K562 (cell line): Measurements from ENCODE around the gene RNF166. TPM values are rescaled to one million over a fixed set of nuclear protein-coding genes. Genes with fewer than 3 reads are reported as not detected.

ENCODE experiments used
- ATAC-seq: fragments of 200-7000 bp; cut with Tn5 transposase; 3 replicates; pipeline ENCODE4 v1.9.1; 2020; ENCODE audit warnings: moderate library complexity
- BruUV-seq: library from RNA; stranded (reverse); fragments of 400-500 nt; replicated peaks from 2 replicates; lab custom pipeline; 2021; lab: Mats Ljungman, UMichigan
- CTCF ChIA-PET: fragments of 300-600 bp; formaldehyde crosslinking; extraction: SDS; loops from one replicate; lab custom pipeline; 2021; ENCODE audit warnings: low intra/inter-chr PET ratio; lab: Yijun Ruan, JAX
- POLR2A ChIA-PET: fragments of 300-600, 350-650 bp; sonication (Branson Sonifier 250); formaldehyde crosslinking; extraction: SDS; loops from one replicate; lab custom pipeline; 2021; ENCODE audit warnings: antibody characterized with exemption, inconsistent platforms; lab: Yijun Ruan, JAX
- DNase-seq, 4 experiments: peaks; one replicate each; pipeline versions ENCODE4 v3.0.0 to v3.0.0-alpha.2; 2011 to 2018; ENCODE audit warnings: low spot score in 3 of 4, mixed read lengths in 3 of 4; ENCODE audit errors: extremely low read depth in 1 of 4
- FAIRE-seq: peaks from 2 replicates; lab custom pipeline; 2011; peaks lifted over from hg19 to GRCh38; lab: Jason Lieb, UNC
- H2AFZ ChIP-seq: 2 replicates; pipeline ENCODE4 v1.6.0; 2011; ENCODE audit warnings: low read depth, low read length, control low read depth, inconsistent platforms
- H3K27ac ChIP-seq: fragments of 200-600 bp; 3 replicates; pipeline ENCODE4 v1.8.0; 2011; ENCODE audit warnings: low read depth, mild to moderate bottlenecking, control low read depth, inconsistent platforms, low read length, moderate library complexity, mixed read lengths; ENCODE audit errors: extremely low read depth
- H3K27me3 ChIP-seq, 2 experiments: fragments of 300-600 bp in 1 of 2; 2 replicates in 1 of 2; 3 replicates in 1 of 2; pipeline versions ENCODE4 v1.6.0 to v1.8.0; 2011; ENCODE audit warnings: inconsistent platforms in 2 of 2, low read length in 2 of 2, mild to moderate bottlenecking in 1 of 2, mixed read lengths in 1 of 2, moderate library complexity in 1 of 2; ENCODE audit not compliant: control insufficient read depth in 2 of 2, insufficient read depth in 2 of 2
- H3K36me3 ChIP-seq: fragments of 300-600 bp; 3 replicates; pipeline ENCODE4 v1.8.0; 2011; ENCODE audit warnings: mild to moderate bottlenecking, low read length, inconsistent platforms; ENCODE audit not compliant: control insufficient read depth, insufficient read depth
- H3K4me1 ChIP-seq, 2 experiments: fragments of 200-600 bp in 1 of 2; replicated peaks in 1 of 2; 2 replicates in 1 of 2; 3 replicates in 1 of 2; pipeline versions ENCODE4 v1.5.1 to v1.8.0; 2011; ENCODE audit warnings: inconsistent platforms in 2 of 2, low read length in 2 of 2, mild to moderate bottlenecking in 1 of 2, mixed read lengths in 1 of 2, moderate library complexity in 1 of 2; ENCODE audit not compliant: control insufficient read depth in 2 of 2, insufficient read depth in 2 of 2
- H3K4me2 ChIP-seq: 2 replicates; pipeline ENCODE4 v1.6.1; 2011; ENCODE audit warnings: low read length, control low read depth, inconsistent platforms, mixed read lengths; ENCODE audit not compliant: insufficient read depth
- H3K4me3 ChIP-seq: fragments of 200-600 bp; sonication (generic), shearing (Covaris generic); 2 replicates; pipeline ENCODE4 v1.5.1; 2016; ENCODE audit warnings: control low read depth, inconsistent platforms
- H3K79me2 ChIP-seq: fragments of 200-600 bp; 3 replicates; pipeline ENCODE4 v1.8.0; 2011; ENCODE audit warnings: low read length, inconsistent platforms; ENCODE audit not compliant: control insufficient read depth, insufficient read depth
- H3K9ac ChIP-seq, 2 experiments: 2 replicates each; pipeline versions ENCODE4 v1.6.0 to v1.6.1; 2011; ENCODE audit warnings: low read depth in 2 of 2, low read length in 2 of 2, control low read depth in 1 of 2, inconsistent platforms in 1 of 2, mild to moderate bottlenecking in 1 of 2, mixed read lengths in 1 of 2; ENCODE audit not compliant: insufficient read depth in 1 of 2
- H3K9me1 ChIP-seq: one replicate; pipeline ENCODE4 v1.6.0; 2011; ENCODE audit warnings: inconsistent platforms, mild to moderate bottlenecking, low read length, moderate library complexity; ENCODE audit not compliant: control insufficient read depth, insufficient read depth
- H3K9me3 ChIP-seq: replicated peaks from 2 replicates; pipeline ENCODE4 v1.5.1; 2011; ENCODE audit warnings: low read depth, low read length, inconsistent platforms; ENCODE audit not compliant: control insufficient read depth, insufficient read depth
- H4K20me1 ChIP-seq: replicated peaks from 2 replicates; pipeline ENCODE4 v1.6.1; 2011; ENCODE audit warnings: low read length, inconsistent platforms, mixed read lengths; ENCODE audit not compliant: control insufficient read depth, insufficient read depth
- ARID2 ChIP-seq: fragments of 450-650 bp; IDR thresholded peaks from 2 replicates; pipeline ENCODE4 v1.6.1; 2017; ENCODE audit warnings: antibody characterized with exemption, mild to moderate bottlenecking
- POLR2G ChIP-seq: fragments of 200-400 bp; formaldehyde crosslinking; IDR thresholded peaks from 2 replicates; pipeline ENCODE4 v1.6.1; 2017; ENCODE audit warnings: low read depth, mild to moderate bottlenecking, antibody characterized with exemption, low read length, moderate library complexity
- RBFOX2 ChIP-seq: fragments of 200-400 bp; formaldehyde crosslinking; IDR thresholded peaks from 2 replicates; pipeline ENCODE4 v1.6.1; 2017; ENCODE audit warnings: low read depth, mild to moderate bottlenecking, low read length, moderate library complexity
- RBM22 ChIP-seq: fragments of 200-400 bp; formaldehyde crosslinking; IDR thresholded peaks from 2 replicates; pipeline ENCODE4 v1.6.1; 2018; ENCODE audit warnings: low read length, low read depth; ENCODE audit not compliant: poor library complexity, severe bottlenecking
- WGBS: fragments of 100-300 bp; shearing (Covaris generic); methylation state at CpG from one replicate; pipeline ENCODE4 v1.1.6; 2016; ENCODE audit warnings: low coverage, mixed read lengths; ENCODE audit not compliant: insufficient coverage; ENCODE audit errors: missing lambda C conversion rate; 5-methylcytosine and 5-hydroxymethylcytosine counted together
- in situ Hi-C: fragments of 300-500 bp; cut with MboI; formaldehyde crosslinking; loops from 4 replicates; pipeline ENCODE4 v1.15.0; 2018; ENCODE audit warnings: inconsistent platforms, mixed read lengths
- intact Hi-C: fragments of 100-400 bp; cut with micrococcal nuclease; formaldehyde crosslinking; loops from 2 replicates; pipeline ENCODE4 v1.14.2; 2022
- polyA plus RNA-seq, 8 experiments: library from polyadenylated mRNA; depleted of rRNA in 4 of 8; stranded (reverse) in 5 of 8; unstranded in 3 of 8; fragments of >200 nt; fragmentation: Nextera tagmentation in 2 of 8; fragmentation: Illumina TruSeq in 1 of 8; extraction: Ambion mirVana in 2 of 8; extraction: Trizol in 1 of 8; gene quantifications; 2 replicates each; pipeline versions ENCODE4 v1.2.1 to v1.2.3, GENCODE V29; 2011 to 2014; ENCODE audit warnings: inconsistent platforms in 1 of 8, missing spikeins in 1 of 8
- total RNA-seq, 7 experiments: library from RNA; depleted of rRNA in 6 of 7; stranded (reverse); fragments of >200 nt in 6 of 7; fragmentation: Illumina TruSeq in 2 of 7; extraction: Trizol in 2 of 7; gene quantifications; 2 replicates each; pipeline versions ENCODE4 v1.2.1 to v1.2.3, GENCODE V29; 2011 to 2021; ENCODE audit warnings: low replicate concordance in 1 of 7
- TF ChIP-seq, protein P1 (sequence below): fragments of 250-450 bp; sonication (Bioruptor Pico); IDR thresholded peaks from 2 replicates; pipeline ENCODE4 v1.4.0; 2020; ENCODE audit warnings: borderline replicate concordance

RNF166 gene
- total and polyA plus RNA-seq, 9 of the 15 experiments (the other 6 are each of a cell fraction or from before 2014, with no cell fraction given), result 0.56 to 60.3 (median 19.5) TPM

DNA sequence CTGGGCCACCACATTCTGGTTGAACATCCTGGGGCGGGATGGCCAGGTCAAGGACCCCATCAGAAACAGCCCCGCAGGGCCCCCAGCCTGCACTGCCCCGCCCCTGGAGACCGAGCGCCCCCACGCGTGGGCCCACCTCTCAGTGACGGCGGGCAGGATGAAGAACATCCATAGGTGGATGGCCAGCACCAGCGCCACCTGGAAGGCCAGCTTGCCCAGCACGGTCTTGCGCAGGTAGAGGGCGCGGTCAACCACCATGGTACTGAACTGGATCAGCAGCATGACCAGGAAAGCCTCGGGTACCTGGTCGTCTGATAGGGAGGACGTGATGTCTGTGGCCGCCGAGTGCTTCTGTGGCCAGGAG, 13.7 kb upstream of the RNF166 start:
- Histone ChIP-seq H3K4me3 (no peak overlapping the region), H3K9me1 (peaks cover 3% of the 10 kb centered on the region), H2AFZ (no peak overlapping the region), H3K9me3 (0 out of 2 replicates have a peak, but pooled peaks cover 2% of the 10 kb centered on the region), H3K36me3 (peaks cover 100% of the 10 kb centered on the region), H3K4me2 (no peak overlapping the region), H3K9ac (no peak overlapping the region), H3K27ac (no peak overlapping the region), H3K79me2 (no peaks in the 10 kb centered on the region; the same call in 2 of the 3 replicates), H3K4me1 (peaks cover 0 to 47% of the 10 kb centered on the region in 2 experiments; a peak in 1 of 5 replicates), H4K20me1 (no peaks in the 10 kb centered on the region), H3K27me3 (no peaks in the 10 kb centered on the region; a peak in 1 of 5 replicates)
- ATAC-seq, result no peak
- DNase-seq, result no peak
- FAIRE-seq, result no peak
- intact Hi-C loops, result no loop called here
- ChIA-PET POLR2A (interaction anchor here (1.1 kb wide), 1 partner anchor 15 kb away, joined by 3 read pairs; no protein-coding TSS in a partner anchor), CTCF (no interaction called here)
- 94% methylated on average over 17 of the region's 19 CpGs for WGBS
- in situ Hi-C loops, result no loop called here
- BruUV-seq, result no TSS peak
- TF ChIP-seq RBFOX2 (0 out of 2 replicates have a peak, but pooled peaks have one; percentile 4), RBM22 (peak; percentile 82), POLR2G (peak; percentile 53), ARID2 (no peak)
- TF ChIP-seq, protein P1, sequence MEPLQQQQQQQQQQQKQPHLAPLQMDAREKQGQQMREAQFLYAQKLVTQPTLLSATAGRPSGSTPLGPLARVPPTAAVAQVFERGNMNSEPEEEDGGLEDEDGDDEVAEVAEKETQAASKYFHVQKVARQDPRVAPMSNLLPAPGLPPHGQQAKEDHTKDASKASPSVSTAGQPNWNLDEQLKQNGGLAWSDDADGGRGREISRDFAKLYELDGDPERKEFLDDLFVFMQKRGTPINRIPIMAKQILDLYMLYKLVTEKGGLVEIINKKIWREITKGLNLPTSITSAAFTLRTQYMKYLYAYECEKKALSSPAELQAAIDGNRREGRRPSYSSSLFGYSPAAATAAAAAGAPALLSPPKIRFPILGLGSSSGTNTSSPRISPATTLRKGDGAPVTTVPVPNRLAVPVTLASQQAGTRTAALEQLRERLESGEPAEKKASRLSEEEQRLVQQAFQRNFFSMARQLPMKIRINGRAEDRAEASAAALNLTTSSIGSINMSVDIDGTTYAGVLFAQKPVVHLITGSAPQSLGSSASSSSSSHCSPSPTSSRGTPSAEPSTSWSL (CRISPR knock-in tag), result no peak
